Mucosa of rectum (tissue), 2 donors: ENCODE results near the gene DDC.

Experiments
- H3K27ac ChIP-seq, 2 donors: one replicate each; pipeline ENCODE4 v1.7.0; 2013; ENCODE audit warnings: inconsistent platforms in 2 of 2, low read depth in 2 of 2, low read length in 2 of 2
- H3K27me3 ChIP-seq, 2 donors: one replicate each; pipeline ENCODE4 v1.7.0; 2013; ENCODE audit warnings: low read length in 2 of 2; ENCODE audit not compliant: control insufficient read depth in 2 of 2, insufficient read depth in 2 of 2
- H3K36me3 ChIP-seq, 2 donors: one replicate each; pipeline ENCODE4 v1.7.0; 2013; ENCODE audit warnings: low read length in 2 of 2; ENCODE audit not compliant: control insufficient read depth in 2 of 2, insufficient read depth in 2 of 2
- H3K4me1 ChIP-seq, 2 donors: one replicate each; pipeline ENCODE4 v1.7.0; 2013; ENCODE audit warnings: low read length in 2 of 2, mild to moderate bottlenecking in 1 of 2; ENCODE audit not compliant: control insufficient read depth in 2 of 2, insufficient read depth in 2 of 2
- H3K4me3 ChIP-seq, 2 donors: one replicate each; pipeline ENCODE4 v1.7.0; 2013; ENCODE audit warnings: low read length in 2 of 2
- H3K9ac ChIP-seq, 2 donors: one replicate each; pipeline ENCODE4 v1.7.0; 2013; ENCODE audit warnings: low read length in 2 of 2, low read depth in 1 of 2, mild to moderate bottlenecking in 1 of 2
- H3K9me3 ChIP-seq, 2 donors: one replicate each; pipeline ENCODE4 v1.7.0; 2013; ENCODE audit warnings: low read length in 2 of 2; ENCODE audit not compliant: control insufficient read depth in 2 of 2
- donor health status: healthy.
- donor health status: Normal muscosa, but diverticular disease.

Gene DDC

GRCh38 chr7:50449501-50449880, 115.7 kb downstream of the DDC start:
- peak overlapping the region; percentile 66 to 80 for H3K9ac ChIP-seq
- peaks cover 0 to 2% of the 10 kb centered on the region in 2 donors for H3K27me3 ChIP-seq
- H3K27ac ChIP-seq, result no peak overlapping the region
- H3K4me3 ChIP-seq, result peak overlapping the region; percentile 82 to 87
- peaks cover 7% of the 10 kb centered on the region in 2 donors for H3K4me1 ChIP-seq
- peaks cover 6 to 20% of the 10 kb centered on the region in 2 donors for H3K36me3 ChIP-seq
- H3K9me3 ChIP-seq, result no peaks in the 10 kb centered on the region

- no peak overlapping the region for H3K4me3 ChIP-seq
- no peaks in the 10 kb centered on the region for H3K9me3 ChIP-seq
Observed at GRCh38 chr7:50448823-50449222, 116.4 kb downstream of the DDC start.

GRCh38 chr7:50446542-50446960, 118.7 kb downstream of the DDC start:
- Histone ChIP-seq H3K27me3 (no peaks in the 10 kb centered on the region), H3K9ac (no peak overlapping the region), H3K9me3 (no peaks in the 10 kb centered on the region), H3K27ac (no peak overlapping the region), H3K36me3 (peaks cover 6 to 20% of the 10 kb centered on the region in 2 donors), H3K4me1 (peaks cover 7% of the 10 kb centered on the region in 2 donors), H3K4me3 (no peak overlapping the region)

More at GRCh38 chr7:50448823-50449222, 116.4 kb downstream of the DDC start:
- Histone ChIP-seq H3K27me3 (peaks cover 0 to 2% of the 10 kb centered on the region in 2 donors), H3K36me3 (peaks cover 6 to 20% of the 10 kb centered on the region in 2 donors), H3K9ac (no peak overlapping the region), H3K27ac (no peak overlapping the region), H3K4me1 (peaks cover 7% of the 10 kb centered on the region in 2 donors)

GRCh38 chr7:50436133-50436806, 128.9 kb downstream of the DDC start:
- Histone ChIP-seq H3K9ac (no peak overlapping the region), H3K4me1 (no peaks in the 10 kb centered on the region), H3K9me3 (no peaks in the 10 kb centered on the region), H3K27me3 (no peaks in the 10 kb centered on the region), H3K36me3 (peaks cover 0 to 9% of the 10 kb centered on the region in 2 donors), H3K4me3 (no peak overlapping the region), H3K27ac (no peak overlapping the region)

GRCh38 chr7:50431722-50432305, 133.4 kb downstream of the DDC start:
- Histone ChIP-seq H3K9me3 (no peaks in the 10 kb centered on the region), H3K27me3 (no peaks in the 10 kb centered on the region), H3K4me3 (no peak overlapping the region), H3K27ac (no peak overlapping the region), H3K9ac (no peak overlapping the region), H3K4me1 (no peaks in the 10 kb centered on the region), H3K36me3 (no peaks in the 10 kb centered on the region)

- Histone ChIP-seq H3K27me3 (no peaks in the 10 kb centered on the region), H3K9ac (no peak overlapping the region), H3K4me1 (no peaks in the 10 kb centered on the region), H3K36me3 (no peaks in the 10 kb centered on the region), H3K27ac (no peak overlapping the region), H3K9me3 (no peaks in the 10 kb centered on the region), H3K4me3 (no peak overlapping the region)
Observed at GRCh38 chr7:50431316-50431715, 133.9 kb downstream of the DDC start.

GRCh38 chr7:50428911-50429310, 136.3 kb downstream of the DDC start:
- no peak overlapping the region for H3K4me3 ChIP-seq
- H3K27ac ChIP-seq, result no peak overlapping the region
- H3K36me3 ChIP-seq, result no peaks in the 10 kb centered on the region
- no peaks in the 10 kb centered on the region for H3K9me3 ChIP-seq
- no peaks in the 10 kb centered on the region for H3K4me1 ChIP-seq
- H3K9ac ChIP-seq, result no peak overlapping the region
- H3K27me3 ChIP-seq, result no peaks in the 10 kb centered on the region

- Histone ChIP-seq H3K9me3 (no peaks in the 10 kb centered on the region), H3K4me1 (no peaks in the 10 kb centered on the region), H3K4me3 (no peak overlapping the region), H3K36me3 (no peaks in the 10 kb centered on the region), H3K27ac (no peak overlapping the region), H3K27me3 (no peaks in the 10 kb centered on the region), H3K9ac (no peak overlapping the region)
Observed at GRCh38 chr7:50427518-50427917, 137.7 kb downstream of the DDC start.

GRCh38 chr7:50426280-50427045, 138.7 kb downstream of the DDC start:
- no peaks in the 10 kb centered on the region for H3K9me3 ChIP-seq
- H3K36me3 ChIP-seq, result no peaks in the 10 kb centered on the region
- H3K4me1 ChIP-seq, result no peaks in the 10 kb centered on the region
- no peak overlapping the region for H3K4me3 ChIP-seq
- H3K27ac ChIP-seq, result no peak overlapping the region
- no peaks in the 10 kb centered on the region for H3K27me3 ChIP-seq
- H3K9ac ChIP-seq, result no peak overlapping the region

- Histone ChIP-seq H3K4me1 (no peaks in the 10 kb centered on the region), H3K9me3 (no peaks in the 10 kb centered on the region), H3K36me3 (no peaks in the 10 kb centered on the region), H3K4me3 (no peak overlapping the region), H3K9ac (no peak overlapping the region), H3K27ac (no peak overlapping the region), H3K27me3 (no peaks in the 10 kb centered on the region)
Observed at GRCh38 chr7:50425318-50425717, 139.9 kb downstream of the DDC start.
